IMR-90 (cell line): ENCODE results near the gene SDF2L1. TPM values are rescaled to one million over a fixed set of nuclear protein-coding genes. Genes with fewer than 3 reads are reported as not detected.

Experiments used
- ATAC-seq: fragments of 200-7000 bp; cut with Tn5 transposase; 2 replicates; pipeline ENCODE4 v1.9.1; 2020; ENCODE audit warnings: low read depth, mild to moderate bottlenecking, moderate library complexity
- BruUV-seq: library from RNA; stranded (reverse); fragments of 400-500 nt; replicated peaks from 2 replicates; lab custom pipeline; 2021; lab: Mats Ljungman, UMichigan
- CTCF ChIA-PET: fragments of 300-600 bp; formaldehyde crosslinking; extraction: SDS; loops from one replicate; lab custom pipeline; 2021; ENCODE audit warnings: antibody characterized with exemption; lab: Yijun Ruan, JAX
- POLR2A ChIA-PET: fragments of 300-600 bp; sonication (Branson Sonifier 250); formaldehyde crosslinking; loops from one replicate; lab custom pipeline; 2022; ENCODE audit warnings: antibody characterized with exemption; ENCODE audit not compliant: unreplicated experiment; lab: Charles Lee
- DNase-seq: peaks from one replicate; pipeline ENCODE4 v3.0.0; 2013
- H2AFZ ChIP-seq: replicated peaks from 2 replicates; pipeline ENCODE3; 2013; ENCODE audit warnings: low read length, mild to moderate bottlenecking; ENCODE audit not compliant: poor library complexity
- H2AK5ac ChIP-seq: 2 replicates; pipeline ENCODE4 v1.6.1; 2013; ENCODE audit warnings: low read depth, low read length, inconsistent platforms
- H2AK9ac ChIP-seq: replicated peaks from 2 replicates; pipeline ENCODE3; 2013; ENCODE audit warnings: mild to moderate bottlenecking, low read depth, low read length, moderate library complexity; ENCODE audit not compliant: poor library complexity
- H2BK120ac ChIP-seq: 2 replicates; pipeline ENCODE4 v1.6.1; 2013; ENCODE audit warnings: low read depth, low read length, inconsistent platforms
- H2BK15ac ChIP-seq: 3 replicates; pipeline ENCODE4 v1.6.1; 2013; ENCODE audit warnings: low read depth, low read length, inconsistent platforms
- H2BK20ac ChIP-seq: 2 replicates; pipeline ENCODE4 v1.6.1; 2013; ENCODE audit warnings: low read depth, mild to moderate bottlenecking, inconsistent platforms, low read length, moderate library complexity
- H2BK5ac ChIP-seq: 2 replicates; pipeline ENCODE4 v1.6.1; 2013; ENCODE audit warnings: mild to moderate bottlenecking, low read depth, low read length, inconsistent platforms; ENCODE audit not compliant: poor library complexity, severe bottlenecking
- H3K14ac ChIP-seq: replicated peaks from 2 replicates; pipeline ENCODE4 v1.6.1; 2013; ENCODE audit warnings: low read depth, low read length, inconsistent platforms
- H3K18ac ChIP-seq: 2 replicates; pipeline ENCODE4 v1.6.1; 2013; ENCODE audit warnings: low read depth, low read length, control low read depth
- H3K23ac ChIP-seq: 2 replicates; pipeline ENCODE4 v1.6.1; 2013; ENCODE audit warnings: low read depth, low read length, inconsistent platforms
- H3K27ac ChIP-seq: 2 replicates; pipeline ENCODE4 v1.5.1; 2013; ENCODE audit warnings: mild to moderate bottlenecking, control low read depth, low read length; ENCODE audit not compliant: insufficient read depth
- H3K27me3 ChIP-seq: 2 replicates; pipeline ENCODE4 v1.6.1; 2013; ENCODE audit warnings: low read length; ENCODE audit not compliant: control insufficient read depth, insufficient read depth
- H3K36me3 ChIP-seq: 2 replicates; pipeline ENCODE4 v1.6.1; 2013; ENCODE audit warnings: low read length, mixed read lengths; ENCODE audit not compliant: control insufficient read depth, insufficient read depth
- H3K4ac ChIP-seq: 2 replicates; pipeline ENCODE4 v1.6.1; 2013; ENCODE audit warnings: low read depth, low read length, inconsistent platforms
- H3K4me1 ChIP-seq: 2 replicates; pipeline ENCODE4 v1.6.1; 2013; ENCODE audit warnings: low read length, mixed read lengths; ENCODE audit not compliant: control insufficient read depth, insufficient read depth
- H3K4me2 ChIP-seq: 2 replicates; pipeline ENCODE4 v1.6.1; 2013; ENCODE audit warnings: low read depth, mild to moderate bottlenecking, control low read depth, low read length, moderate library complexity
- H3K4me3 ChIP-seq: 2 replicates; pipeline ENCODE4 v1.5.1; 2013; ENCODE audit warnings: low read depth, mild to moderate bottlenecking, control low read depth, low read length, moderate library complexity; ENCODE audit not compliant: insufficient read depth
- H3K56ac ChIP-seq: 2 replicates; pipeline ENCODE4 v1.6.1; 2013; ENCODE audit warnings: low read length, inconsistent platforms; ENCODE audit not compliant: insufficient read depth; ENCODE audit errors: extremely low read depth
- H3K79me1 ChIP-seq, 2 experiments: 2 replicates each; pipeline ENCODE4 v1.6.1; 2013; ENCODE audit warnings: low read length in 2 of 2, inconsistent platforms in 1 of 2, low read depth in 1 of 2
- H3K9ac ChIP-seq: 2 replicates; pipeline ENCODE4 v1.6.1; 2013; ENCODE audit warnings: low read depth, low read length, control low read depth
- H3K9me1 ChIP-seq: 2 replicates; pipeline ENCODE4 v1.6.1; 2013; ENCODE audit warnings: low read length, inconsistent platforms; ENCODE audit not compliant: insufficient read depth
- H3K9me3 ChIP-seq: 2 replicates; pipeline ENCODE4 v1.6.1; 2013; ENCODE audit warnings: low read length; ENCODE audit not compliant: control insufficient read depth, insufficient read depth
- H4K20me1 ChIP-seq: 2 replicates; pipeline ENCODE4 v1.6.1; 2013; ENCODE audit warnings: low read length, inconsistent platforms; ENCODE audit not compliant: insufficient read depth
- H4K5ac ChIP-seq: 2 replicates; pipeline ENCODE4 v1.6.1; 2013; ENCODE audit warnings: mild to moderate bottlenecking, low read depth, low read length, control low read depth
- H4K8ac ChIP-seq, 2 experiments: 2 replicates each; pipeline ENCODE4 v1.6.1; 2013; ENCODE audit warnings: low read depth in 2 of 2, low read length in 2 of 2, control low read depth in 1 of 2, inconsistent platforms in 1 of 2
- H4K91ac ChIP-seq: 2 replicates; pipeline ENCODE4 v1.6.1; 2013; ENCODE audit warnings: low read depth, low read length, inconsistent platforms; ENCODE audit not compliant: insufficient read depth
- MAFK ChIP-seq: IDR thresholded peaks from 2 replicates; pipeline ENCODE4 v1.6.1; 2012; ENCODE audit warnings: low read depth, low read length, improper control_type of control experiment
- POLR2A ChIP-seq: IDR thresholded peaks from 2 replicates; pipeline ENCODE4 v1.6.1; 2012; ENCODE audit warnings: mild to moderate bottlenecking, low read depth, low read length
- SMC3 ChIP-seq: fragments of 150-350 bp; IDR thresholded peaks from 2 replicates; pipeline ENCODE4 v1.6.1; 2016; ENCODE audit warnings: low read depth, mild to moderate bottlenecking, antibody characterized with exemption, low read length, moderate library complexity
- WGBS, 2 experiments: methylation state at CpG; one replicate each; pipeline versions ENCODE4 v1.1.5 to v1.1.7; 2013; ENCODE audit warnings: missing lambda C conversion rate in 2 of 2; ENCODE audit not compliant: insufficient read length in 1 of 2; ENCODE audit errors: extremely low coverage in 2 of 2; 5-methylcytosine and 5-hydroxymethylcytosine counted together
- dilution Hi-C: fragments of 300-500 bp; cut with HindIII; formaldehyde crosslinking; loops from one replicate; pipeline ENCODE4 v1.14.3; 2018; ENCODE audit warnings: low sequenced_read_pairs; ENCODE audit not compliant: unreplicated experiment
- in situ Hi-C: fragments of 300-500 bp; cut with MboI; formaldehyde crosslinking; loops from 3 replicates; pipeline ENCODE4 v1.14.3; 2019; ENCODE audit warnings: low sequenced_read_pairs, inconsistent platforms, mixed read lengths
- intact Hi-C: fragments of 100-400 bp; cut with micrococcal nuclease; formaldehyde crosslinking; loops from 2 replicates; pipeline ENCODE4 v1.10.0; 2022
- polyA plus RNA-seq, 3 experiments: library from polyadenylated mRNA; depleted of rRNA; stranded (reverse); fragments of >200 nt; gene quantifications; 2 replicates each; pipeline ENCODE4 v1.2.3, GENCODE V29; 2012; ENCODE audit warnings: low replicate concordance in 1 of 3
- total RNA-seq: library from RNA; depleted of rRNA; stranded (reverse); fragments of >200 nt; gene quantifications from 2 replicates; pipeline ENCODE4 v1.2.3, GENCODE V29; 2012

SDF2L1 gene
- total and polyA plus RNA-seq, 2 of the 4 experiments (the other 2 are of a cell fraction) = 18.8 to 51.1 TPM

- Histone ChIP-seq H3K27me3 (no peaks in the 10 kb centered on the region), H2AFZ (no peak overlapping the region), H4K8ac (no peak overlapping the region), H3K4ac (no peak overlapping the region), H3K4me3 (no peak overlapping the region), H3K9me3 (no peaks in the 10 kb centered on the region), H3K36me3 (peaks cover 1% of the 10 kb centered on the region), H3K9me1 (peaks cover 28% of the 10 kb centered on the region), H2BK5ac (no peak overlapping the region), H3K23ac (no peak overlapping the region), H2AK9ac (no peak overlapping the region), H4K5ac (no peak overlapping the region), H3K4me2 (no peak overlapping the region), H3K4me1 (0 out of 2 replicates have a peak, but pooled peaks cover 3% of the 10 kb centered on the region), H3K79me1 (peaks cover 10 to 63% of the 10 kb centered on the region in 2 experiments), H3K27ac (no peak overlapping the region), H4K20me1 (peaks cover 85% of the 10 kb centered on the region), H4K91ac (no peak overlapping the region), H3K18ac (no peak overlapping the region), H2BK120ac (no peak overlapping the region), H2BK20ac (no peak overlapping the region), H2BK15ac (no peak overlapping the region), H3K9ac (no peak overlapping the region), H2AK5ac (no peak overlapping the region), H3K14ac (no peak overlapping the region), H3K56ac (no peak overlapping the region)
- POLR2A ChIA-PET = no interaction called here
- in situ Hi-C loops = no loop called here
- intact Hi-C loops = no loop called here
- ATAC-seq (no peak), DNase-seq (no peak)
- dilution Hi-C loops = no loop called here
- BruUV-seq = no TSS peak
- no peak for TF ChIP-seq MAFK
- TF ChIP-seq POLR2A = no peak
- TF ChIP-seq SMC3 = no peak
- CTCF ChIA-PET = no interaction called here
- 95% methylated on average over 3 of the region's 6 CpGs; no CpG with 5 or more reads in 1 of the 2 experiments for WGBS, 2 experiments
Measured at GRCh38 chr22:21602579-21602978, 39.5 kb upstream of the SDF2L1 start.
